Fibroblast of villous mesenchyme (primary cell): ENCODE measurements around the gene SRPK2. TPM values are rescaled to one million over a fixed set of nuclear protein-coding genes. Genes with fewer than 3 reads are reported as not detected.
"Not testable (repeated sequence)": the region's sequence is repeated elsewhere in the genome, so short reads cannot be mapped to it uniquely, and the experiment has no call there.

Experiments
- DNase-seq: peaks from one replicate; pipeline ENCODE4 v3.0.0-alpha.2; 2010; ENCODE audit warnings: low read depth
- H3K4me3 ChIP-seq: 2 replicates; pipeline ENCODE4 v1.5.1; 2011; ENCODE audit warnings: low read depth, mild to moderate bottlenecking, low read length
- total RNA-seq: library from RNA; depleted of rRNA; stranded (reverse); fragments of >200 nt; gene quantifications from 2 replicates; pipeline ENCODE4 v1.2.3, GENCODE V29; 2012
- TF ChIP-seq, protein P1 (sequence below): IDR thresholded peaks from 2 replicates; pipeline ENCODE4 v1.5.1; 2012; ENCODE audit warnings: low read depth, mild to moderate bottlenecking, low read length; ENCODE audit not compliant: insufficient read depth

Gene SRPK2
- total RNA-seq: 60.9 and 64.7 TPM in 2 replicates

DNA sequence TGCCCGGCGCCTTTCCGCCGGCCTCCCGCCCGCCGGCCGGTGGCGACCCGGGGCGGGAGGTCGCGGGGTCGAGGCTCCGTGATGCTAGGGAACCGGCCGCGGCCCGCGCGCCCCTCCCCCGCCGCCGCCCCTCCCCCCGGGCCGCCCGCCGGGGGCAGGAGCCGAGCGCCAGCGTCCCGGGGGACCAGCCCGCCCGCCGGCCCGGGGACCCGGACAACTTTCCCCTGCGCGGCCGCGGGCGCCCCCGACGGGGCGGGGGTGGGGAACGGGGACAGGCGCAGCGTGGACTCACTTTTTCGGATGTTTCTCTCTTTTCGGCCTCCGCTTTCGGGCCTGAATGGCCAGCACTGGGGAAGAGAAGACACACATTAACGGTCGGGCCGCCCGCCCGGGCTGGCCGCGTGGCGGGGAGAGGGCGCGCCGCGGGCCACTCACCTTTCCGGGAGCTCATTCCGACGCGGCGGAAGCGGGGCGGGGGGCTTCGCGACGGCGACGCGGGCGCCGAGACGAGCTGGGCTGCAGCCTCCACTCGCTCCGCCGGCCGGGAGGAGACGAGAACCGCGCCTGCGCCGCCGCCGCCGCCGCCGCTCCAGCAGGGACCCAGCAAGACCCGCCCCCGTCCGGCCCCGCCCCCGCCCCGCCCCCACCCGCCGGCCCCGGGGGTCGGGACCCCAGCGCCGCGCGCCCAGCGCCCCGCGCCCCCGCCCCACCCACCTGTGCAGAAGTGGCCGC, at the start of gene SRPK2:
TSS of gene SRPK2 (minus strand) at position 566 of the 732 bp plus-strand sequence.
- peak; percentile 72 for DNase-seq

DNA sequence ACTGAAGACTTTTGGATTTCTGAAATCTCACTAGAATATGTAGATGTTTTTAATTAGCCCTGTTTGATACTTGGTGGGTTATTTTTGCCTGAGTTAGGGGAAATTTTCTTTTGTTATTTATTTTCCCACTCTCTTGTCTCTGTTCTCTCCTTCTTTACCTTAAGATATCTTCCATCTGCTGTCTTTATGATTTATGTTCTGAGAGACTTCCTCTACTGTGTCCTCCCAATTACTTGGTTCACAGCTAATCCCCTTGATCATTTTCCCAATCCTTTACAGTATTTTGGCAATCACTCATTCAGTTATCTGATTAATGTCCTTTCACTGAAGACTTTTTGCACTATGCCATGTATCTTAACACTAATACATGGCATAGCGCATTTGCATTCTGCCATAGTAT, 49.5 kb upstream of the SRPK2 start:
- TF ChIP-seq, protein P1, sequence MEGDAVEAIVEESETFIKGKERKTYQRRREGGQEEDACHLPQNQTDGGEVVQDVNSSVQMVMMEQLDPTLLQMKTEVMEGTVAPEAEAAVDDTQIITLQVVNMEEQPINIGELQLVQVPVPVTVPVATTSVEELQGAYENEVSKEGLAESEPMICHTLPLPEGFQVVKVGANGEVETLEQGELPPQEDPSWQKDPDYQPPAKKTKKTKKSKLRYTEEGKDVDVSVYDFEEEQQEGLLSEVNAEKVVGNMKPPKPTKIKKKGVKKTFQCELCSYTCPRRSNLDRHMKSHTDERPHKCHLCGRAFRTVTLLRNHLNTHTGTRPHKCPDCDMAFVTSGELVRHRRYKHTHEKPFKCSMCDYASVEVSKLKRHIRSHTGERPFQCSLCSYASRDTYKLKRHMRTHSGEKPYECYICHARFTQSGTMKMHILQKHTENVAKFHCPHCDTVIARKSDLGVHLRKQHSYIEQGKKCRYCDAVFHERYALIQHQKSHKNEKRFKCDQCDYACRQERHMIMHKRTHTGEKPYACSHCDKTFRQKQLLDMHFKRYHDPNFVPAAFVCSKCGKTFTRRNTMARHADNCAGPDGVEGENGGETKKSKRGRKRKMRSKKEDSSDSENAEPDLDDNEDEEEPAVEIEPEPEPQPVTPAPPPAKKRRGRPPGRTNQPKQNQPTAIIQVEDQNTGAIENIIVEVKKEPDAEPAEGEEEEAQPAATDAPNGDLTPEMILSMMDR: no peak
- DNase-seq: no peak
- H3K4me3 ChIP-seq: no peak overlapping the region

More for the DNA sequence above, at the start of gene SRPK2:
- TF ChIP-seq, protein P1: no peak
- peak within 1 kb of the TSS; percentile 73 for H3K4me3 ChIP-seq

DNA sequence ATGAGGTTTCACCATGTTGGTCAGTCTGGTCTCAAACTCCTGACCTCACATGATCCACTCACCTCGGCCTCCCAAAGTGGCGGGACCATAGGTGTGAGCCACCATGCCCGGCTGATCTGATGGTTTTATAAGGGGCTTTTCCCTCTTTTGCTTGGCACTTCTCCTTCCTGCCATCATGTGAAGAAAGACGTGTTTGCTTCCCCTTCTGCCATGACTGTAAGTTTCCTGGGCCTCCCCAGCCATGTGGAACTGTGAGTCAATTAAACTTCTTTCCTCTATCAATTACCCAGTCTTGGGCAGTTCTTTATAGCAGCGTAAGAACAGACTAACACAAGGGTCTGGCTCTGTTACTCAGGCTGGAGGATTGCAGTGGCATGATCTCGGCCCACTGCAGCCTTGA, 48.6 kb upstream of the SRPK2 start:
- not testable (repeated sequence) for H3K4me3 ChIP-seq, DNase-seq

DNA sequence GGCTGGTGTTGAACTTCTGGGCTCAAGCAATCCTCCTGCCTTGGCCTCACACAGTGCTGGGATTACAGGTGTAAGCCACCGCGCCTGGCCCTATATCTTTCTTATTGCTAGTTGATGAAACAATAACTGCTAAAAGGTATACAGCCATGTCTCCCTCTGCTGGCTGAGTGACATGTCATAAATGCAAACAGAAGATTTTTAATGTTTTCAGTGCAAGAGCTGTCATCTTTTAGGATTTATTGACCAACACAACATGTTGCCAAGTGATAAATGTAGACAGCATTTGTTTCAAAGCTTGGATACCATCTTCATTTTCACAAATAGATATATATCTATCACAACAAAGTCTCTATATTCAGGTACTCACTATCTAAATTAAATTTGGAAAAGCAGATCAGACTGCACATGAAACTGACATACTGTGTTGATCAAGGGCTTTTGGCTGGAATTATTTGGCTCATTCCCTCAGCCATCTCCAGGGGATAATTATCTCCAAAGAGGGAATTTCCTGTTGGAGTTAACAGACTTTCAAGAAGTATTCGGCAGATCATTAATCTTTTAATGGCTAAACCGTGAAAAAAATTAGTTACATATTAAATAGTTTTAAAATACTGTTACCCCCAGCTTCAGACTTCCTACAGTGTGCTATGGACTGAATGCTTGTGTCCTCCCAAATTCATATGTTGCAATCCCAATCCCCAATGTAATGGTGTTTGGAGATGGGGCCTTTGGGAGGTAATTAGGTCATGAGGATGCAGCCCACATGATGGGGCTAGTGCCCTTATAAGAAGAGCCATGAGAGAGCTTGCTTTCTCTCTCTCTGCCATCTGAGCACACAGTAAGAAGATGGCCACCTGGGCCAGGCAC, 41.3 kb upstream of the SRPK2 start:
- no peak overlapping the region for H3K4me3 ChIP-seq
- peak; percentile 47 for DNase-seq
- TF ChIP-seq, protein P1: peak; percentile 52

DNA sequence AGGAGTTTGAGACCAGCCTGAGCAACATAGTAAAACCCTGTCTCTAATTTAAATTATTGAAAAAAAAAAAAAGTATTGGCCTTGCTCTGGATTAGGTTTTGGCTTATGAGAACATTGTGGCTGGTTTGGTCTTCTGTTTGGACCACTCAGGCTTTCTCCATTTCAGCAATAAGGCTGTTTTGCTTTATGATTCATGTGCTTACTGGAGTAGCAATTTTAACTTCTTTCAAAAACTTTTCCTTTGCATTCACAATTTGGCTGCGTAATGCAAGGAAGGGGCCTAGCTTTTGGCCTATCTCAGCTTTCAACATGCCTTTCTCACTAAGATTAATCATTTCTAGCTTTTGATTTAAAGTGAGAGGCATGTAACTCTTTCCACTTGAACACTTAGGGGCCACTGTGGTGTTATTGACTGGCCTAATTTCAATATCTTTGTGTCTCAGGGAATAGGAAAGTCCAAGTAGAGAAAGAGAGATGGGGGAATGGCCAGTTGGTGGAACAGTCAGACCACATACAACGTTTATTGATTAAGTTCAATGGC, 38.0 kb upstream of the SRPK2 start:
- no peak overlapping the region for H3K4me3 ChIP-seq
- TF ChIP-seq, protein P1: no peak
- DNase-seq: no peak

DNA sequence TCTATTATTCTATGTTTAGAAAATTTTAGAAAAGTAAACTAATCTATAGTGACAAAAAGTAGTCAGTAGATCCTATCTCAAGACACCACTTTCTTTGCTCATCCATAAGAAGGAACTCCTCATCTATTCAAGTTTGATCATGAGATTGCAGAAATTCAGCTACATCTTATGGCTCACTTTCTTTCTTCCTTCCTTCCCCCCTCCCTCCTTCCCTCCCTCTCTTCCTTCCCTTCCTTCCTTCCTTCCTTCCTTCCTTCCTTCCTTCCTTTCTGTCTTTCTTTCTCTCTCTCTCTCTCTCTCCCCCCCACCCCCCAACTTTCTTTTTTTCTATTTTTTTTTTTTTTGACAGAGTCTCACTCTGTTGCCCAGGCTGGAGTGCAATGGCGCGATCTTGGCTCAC, 35.3 kb upstream of the SRPK2 start:
- TF ChIP-seq, protein P1: no peak
- H3K4me3 ChIP-seq: no peak overlapping the region

DNA sequence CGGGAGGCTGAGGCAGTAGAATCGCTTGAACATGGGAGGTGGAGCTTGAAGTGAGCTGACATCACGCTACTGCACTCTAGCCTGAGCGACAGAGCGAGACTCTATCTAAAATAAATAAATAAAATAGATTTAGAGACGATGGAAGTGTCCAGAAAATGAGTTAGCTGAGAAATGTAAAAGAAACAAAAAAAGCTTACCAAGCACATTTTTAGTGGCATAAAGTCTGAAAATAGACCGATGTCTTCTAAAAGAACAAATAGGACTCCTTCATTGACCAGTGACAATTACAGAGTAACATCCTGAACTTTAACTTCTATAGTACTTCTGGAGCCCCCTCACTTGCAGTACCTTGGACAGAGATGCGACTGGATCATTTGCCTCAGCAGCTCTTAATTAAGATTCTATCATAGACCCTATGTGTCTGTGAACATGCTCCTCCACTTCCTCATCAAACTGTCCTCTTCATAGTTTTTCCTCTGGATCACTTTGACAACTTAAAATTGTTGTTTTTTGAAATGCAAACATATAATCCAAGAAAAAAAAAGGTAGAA, 25.2 kb upstream of the SRPK2 start:
- TF ChIP-seq, protein P1: no peak
- DNase-seq: peak; percentile 6
- H3K4me3 ChIP-seq: no peak overlapping the region

More for the DNA sequence above, 35.3 kb upstream of the SRPK2 start:
- no peak for DNase-seq

DNA sequence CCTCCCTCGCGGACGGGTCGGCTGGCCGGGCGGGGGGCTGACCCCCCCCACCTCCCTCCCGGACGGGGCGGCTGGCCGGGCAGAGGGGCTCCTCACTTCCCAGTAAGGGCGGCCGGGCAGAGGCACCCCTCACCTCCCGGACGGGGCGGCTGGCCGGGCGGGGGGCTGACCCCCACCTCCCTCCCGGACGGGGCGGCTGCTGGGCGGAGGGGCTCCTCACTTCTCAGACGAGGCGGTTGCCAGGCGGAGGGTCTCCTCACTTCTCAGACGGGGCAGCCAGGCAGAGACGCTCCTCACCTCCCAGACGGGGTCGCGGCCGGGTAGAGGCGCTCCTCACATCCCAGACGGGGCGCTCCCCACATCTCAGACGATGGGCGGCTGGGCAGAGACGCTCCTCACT, 22.1 kb upstream of the SRPK2 start:
- not testable (repeated sequence) for DNase-seq, H3K4me3 ChIP-seq

DNA sequence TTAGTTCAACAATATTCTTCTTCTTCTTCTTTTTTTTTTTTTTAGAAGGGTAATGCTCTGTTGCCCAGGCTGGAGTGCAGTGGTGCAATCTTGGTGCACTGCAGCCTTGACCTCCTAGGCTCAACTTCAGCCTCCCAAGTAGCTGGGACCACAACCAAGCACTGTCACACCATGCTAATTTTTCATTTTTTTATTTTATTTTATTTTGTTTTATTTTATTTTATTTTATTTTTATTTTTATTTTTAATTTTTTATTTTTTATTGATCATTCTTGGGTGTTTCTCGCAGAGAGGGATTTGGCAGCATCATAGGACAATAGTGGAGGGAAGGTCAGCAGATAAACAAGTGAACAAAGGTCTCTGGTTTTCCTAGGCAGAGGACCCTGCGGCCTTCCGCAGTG, 21.1 kb upstream of the SRPK2 start:
- not testable (repeated sequence) for DNase-seq, H3K4me3 ChIP-seq
